WTC11 (cell line): ENCODE data around the gene DBN1. TPM values are rescaled to one million over a fixed set of nuclear protein-coding genes. Genes with fewer than 3 reads are reported as not detected.

ENCODE experiments used
- ATAC-seq: fragments of 200-7000 bp; cut with Tn5 transposase; 2 replicates; pipeline ENCODE4 v1.10.0; 2021; ENCODE audit warnings: mild to moderate bottlenecking, moderate library complexity
- CTCF ChIA-PET: fragments of 300-600 bp; sonication (Branson Sonifier 250); formaldehyde crosslinking; loops from one replicate; lab custom pipeline; 2021; ENCODE audit warnings: antibody characterized with exemption; lab: Charles Lee
- POLR2A ChIA-PET: fragments of 350-600 bp; sonication (Branson Sonifier 250); formaldehyde crosslinking; loops from one replicate; lab custom pipeline; 2021; ENCODE audit warnings: antibody characterized with exemption; lab: Charles Lee
- DNase-seq: peaks from one replicate; pipeline ENCODE4 v3.0.0; 2021; ENCODE audit warnings: low spot score
- H3K27ac Mint-ChIP-seq: 2 replicates; pipeline ENCODE4 v1.8.0; 2021; ENCODE audit warnings: mixed read lengths
- H3K27me3 Mint-ChIP-seq: 2 replicates; pipeline ENCODE4 v1.8.0; 2021; ENCODE audit warnings: low read depth, mild to moderate bottlenecking, moderate library complexity, mixed read lengths
- H3K36me3 Mint-ChIP-seq: 2 replicates; pipeline ENCODE4 v1.8.0; 2021; ENCODE audit warnings: mixed read lengths
- H3K4me1 Mint-ChIP-seq: 2 replicates; pipeline ENCODE4 v1.8.0; 2022; ENCODE audit warnings: mixed read lengths
- H3K4me3 Mint-ChIP-seq: 2 replicates; pipeline ENCODE4 v1.8.0; 2021; ENCODE audit warnings: mild to moderate bottlenecking, moderate library complexity, mixed read lengths
- H3K9me3 Mint-ChIP-seq: 2 replicates; pipeline ENCODE4 v1.8.0; 2021; ENCODE audit warnings: mixed read lengths
- ESRRA ChIP-seq: sonication (generic); formaldehyde crosslinking; IDR thresholded peaks from 2 replicates; pipeline ENCODE4 v1.8.1; 2022; ENCODE audit warnings: mild to moderate bottlenecking, missing genetic modification reagents, borderline replicate concordance
- GRHL2 ChIP-seq: fragments of 250-450 bp; sonication (Bioruptor Pico); IDR thresholded peaks from 2 replicates; pipeline ENCODE4 v1.8.0; 2022; ENCODE audit warnings: mild to moderate bottlenecking, moderate library complexity; ENCODE audit not compliant: insufficient replicate concordance, severe bottlenecking
- JAZF1 ChIP-seq: fragments of 250-450 bp; sonication (Bioruptor Pico); IDR thresholded peaks from 2 replicates; pipeline ENCODE4 v1.9.0; 2021; ENCODE audit warnings: moderate library complexity, mild to moderate bottlenecking, inconsistent platforms
- NR3C1 ChIP-seq: sonication (generic); formaldehyde crosslinking; conservative IDR thresholded peaks from 2 replicates; pipeline ENCODE4 v1.8.1; 2023; ENCODE audit warnings: low read depth, mild to moderate bottlenecking, missing genetic modification reagents
- PRRX2 ChIP-seq: fragments of 250-450 bp; sonication (Bioruptor Pico); IDR thresholded peaks from 2 replicates; pipeline ENCODE4 v1.8.0; 2021; ENCODE audit warnings: mild to moderate bottlenecking
- SOX15 ChIP-seq: fragments of 250-450 bp; sonication (Bioruptor Pico); IDR thresholded peaks from 2 replicates; pipeline ENCODE4 v1.9.0; 2021; ENCODE audit warnings: mild to moderate bottlenecking
- ZNF423 ChIP-seq: fragments of 250-450 bp; sonication (Bioruptor Pico); IDR thresholded peaks from 2 replicates; pipeline ENCODE4 v2.1.2; 2022; ENCODE audit warnings: mild to moderate bottlenecking, moderate library complexity
- ZNF532 ChIP-seq: fragments of 250-450 bp; sonication (Bioruptor Pico); IDR thresholded peaks from 2 replicates; pipeline ENCODE4 v1.9.0; 2021; ENCODE audit warnings: mild to moderate bottlenecking, borderline replicate concordance
- total RNA-seq: library from RNA; stranded (reverse); gene quantifications from 3 replicates; pipeline ENCODE4 v1.2.3, GENCODE V29; 2021
- TF ChIP-seq, protein P1 (sequence below): fragments of 250-450 bp; sonication (Bioruptor Pico); IDR thresholded peaks from 2 replicates; pipeline ENCODE4 v2.1.2; 2022; ENCODE audit warnings: mild to moderate bottlenecking, moderate library complexity
- TF ChIP-seq, protein P2 (sequence below): sonication (generic); formaldehyde crosslinking; IDR thresholded peaks from 2 replicates; pipeline ENCODE4 v1.8.1; 2022; ENCODE audit warnings: missing genetic modification reagents, borderline replicate concordance
- TF ChIP-seq, protein P3 (sequence below): sonication (generic); formaldehyde crosslinking; IDR thresholded peaks from 2 replicates; pipeline ENCODE4 v1.8.1; 2023; ENCODE audit warnings: mild to moderate bottlenecking, moderate library complexity, missing genetic modification reagents
- TF ChIP-seq, protein P4 (sequence below): sonication (generic); formaldehyde crosslinking; IDR thresholded peaks from 2 replicates; pipeline ENCODE4 v1.8.1; 2022; ENCODE audit warnings: mild to moderate bottlenecking, missing genetic modification reagents, moderate library complexity, borderline replicate concordance

DBN1 gene
- total RNA-seq, 1 experiment from 2014 or later: 288 TPM

- TF ChIP-seq, protein P1, sequence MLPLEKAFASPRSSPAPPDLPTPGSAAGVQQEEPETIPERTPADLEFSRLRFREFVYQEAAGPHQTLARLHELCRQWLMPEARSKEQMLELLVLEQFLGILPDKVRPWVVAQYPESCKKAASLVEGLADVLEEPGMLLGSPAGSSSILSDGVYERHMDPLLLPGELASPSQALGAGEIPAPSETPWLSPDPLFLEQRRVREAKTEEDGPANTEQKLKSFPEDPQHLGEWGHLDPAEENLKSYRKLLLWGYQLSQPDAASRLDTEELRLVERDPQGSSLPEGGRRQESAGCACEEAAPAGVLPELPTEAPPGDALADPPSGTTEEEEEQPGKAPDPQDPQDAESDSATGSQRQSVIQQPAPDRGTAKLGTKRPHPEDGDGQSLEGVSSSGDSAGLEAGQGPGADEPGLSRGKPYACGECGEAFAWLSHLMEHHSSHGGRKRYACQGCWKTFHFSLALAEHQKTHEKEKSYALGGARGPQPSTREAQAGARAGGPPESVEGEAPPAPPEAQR (CRISPR knock-in tag): no peak
These were observed 46.8 kb upstream of the DBN1 start (continued) for GRCh38 chr5:177520271-177520670.

DNA sequence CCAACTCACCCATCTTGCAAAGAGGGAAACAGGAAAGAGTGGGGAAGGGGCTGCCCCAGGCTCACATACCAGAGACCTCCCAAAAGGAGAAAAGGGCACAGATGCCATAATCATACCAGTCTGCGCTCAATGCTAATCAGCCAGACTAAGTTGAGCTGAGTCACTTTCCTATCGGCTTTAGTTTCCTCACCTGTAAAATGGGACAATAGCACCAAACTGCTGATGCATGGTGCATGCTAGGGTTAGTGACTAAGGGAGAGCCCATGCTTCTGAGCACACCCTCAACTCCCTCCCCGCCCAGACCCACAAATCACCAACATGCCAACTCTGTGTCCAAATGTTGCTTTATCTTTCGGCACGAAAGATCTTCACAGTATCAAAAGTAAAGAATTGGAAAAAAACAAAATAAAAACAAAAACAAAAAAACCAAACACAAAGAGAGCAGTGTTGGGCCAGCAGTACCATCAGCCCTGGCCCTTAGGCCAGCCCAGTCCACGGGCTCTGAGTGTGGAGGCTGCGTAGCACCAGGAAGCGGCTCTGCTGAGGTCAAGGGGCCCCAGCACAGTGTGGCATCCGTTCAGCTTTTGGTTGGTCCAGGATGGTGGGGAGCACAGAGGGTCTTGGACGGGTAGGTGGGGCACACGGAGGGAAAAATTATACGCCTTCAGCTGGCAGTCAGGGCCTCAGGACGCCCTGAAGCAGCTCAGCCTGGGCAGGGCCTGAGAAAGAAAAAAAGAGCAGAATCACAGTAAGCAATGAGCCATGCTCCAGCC lies 46.2 kb upstream of the DBN1 start:
- H3K4me3 Mint-ChIP-seq: no peak overlapping the region
- DNase-seq: no peak
- peaks cover 47% of the 10 kb centered on the region for H3K36me3 Mint-ChIP-seq
- ChIA-PET CTCF (interaction anchor here (1.1 to 1.4 kb wide), 3 partner anchors 8 to 24 kb away, joined by 3 to 4 read pairs (median 3); no protein-coding TSS in a partner anchor), POLR2A (no interaction called here)
- TF ChIP-seq ZNF423 (no peak), ESRRA (CRISPR knock-in tag) (no peak), JAZF1 (no peak), GRHL2 (CRISPR knock-in tag) (no peak), PRRX2 (CRISPR knock-in tag) (no peak), ZNF532 (CRISPR knock-in tag) (no peak), NR3C1 (CRISPR knock-in tag) (no peak), SOX15 (CRISPR knock-in tag) (no peak)
- TF ChIP-seq, protein P2, sequence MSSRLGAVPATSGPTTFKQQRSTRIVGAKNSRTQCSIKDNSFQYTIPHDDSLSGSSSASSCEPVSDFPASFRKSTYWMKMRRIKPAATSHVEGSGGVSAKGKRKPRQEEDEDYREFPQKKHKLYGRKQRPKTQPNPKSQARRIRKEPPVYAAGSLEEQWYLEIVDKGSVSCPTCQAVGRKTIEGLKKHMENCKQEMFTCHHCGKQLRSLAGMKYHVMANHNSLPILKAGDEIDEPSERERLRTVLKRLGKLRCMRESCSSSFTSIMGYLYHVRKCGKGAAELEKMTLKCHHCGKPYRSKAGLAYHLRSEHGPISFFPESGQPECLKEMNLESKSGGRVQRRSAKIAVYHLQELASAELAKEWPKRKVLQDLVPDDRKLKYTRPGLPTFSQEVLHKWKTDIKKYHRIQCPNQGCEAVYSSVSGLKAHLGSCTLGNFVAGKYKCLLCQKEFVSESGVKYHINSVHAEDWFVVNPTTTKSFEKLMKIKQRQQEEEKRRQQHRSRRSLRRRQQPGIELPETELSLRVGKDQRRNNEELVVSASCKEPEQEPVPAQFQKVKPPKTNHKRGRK: no peak
- TF ChIP-seq, protein P3, sequence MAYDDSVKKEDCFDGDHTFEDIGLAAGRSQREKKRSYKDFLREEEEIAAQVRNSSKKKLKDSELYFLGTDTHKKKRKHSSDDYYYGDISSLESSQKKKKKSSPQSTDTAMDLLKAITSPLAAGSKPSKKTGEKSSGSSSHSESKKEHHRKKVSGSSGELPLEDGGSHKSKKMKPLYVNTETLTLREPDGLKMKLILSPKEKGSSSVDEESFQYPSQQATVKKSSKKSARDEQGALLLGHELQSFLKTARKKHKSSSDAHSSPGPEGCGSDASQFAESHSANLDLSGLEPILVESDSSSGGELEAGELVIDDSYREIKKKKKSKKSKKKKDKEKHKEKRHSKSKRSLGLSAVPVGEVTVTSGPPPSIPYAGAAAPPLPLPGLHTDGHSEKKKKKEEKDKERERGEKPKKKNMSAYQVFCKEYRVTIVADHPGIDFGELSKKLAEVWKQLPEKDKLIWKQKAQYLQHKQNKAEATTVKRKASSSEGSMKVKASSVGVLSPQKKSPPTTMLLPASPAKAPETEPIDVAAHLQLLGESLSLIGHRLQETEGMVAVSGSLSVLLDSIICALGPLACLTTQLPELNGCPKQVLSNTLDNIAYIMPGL (CRISPR knock-in tag): no peak
- TF ChIP-seq, protein P4, sequence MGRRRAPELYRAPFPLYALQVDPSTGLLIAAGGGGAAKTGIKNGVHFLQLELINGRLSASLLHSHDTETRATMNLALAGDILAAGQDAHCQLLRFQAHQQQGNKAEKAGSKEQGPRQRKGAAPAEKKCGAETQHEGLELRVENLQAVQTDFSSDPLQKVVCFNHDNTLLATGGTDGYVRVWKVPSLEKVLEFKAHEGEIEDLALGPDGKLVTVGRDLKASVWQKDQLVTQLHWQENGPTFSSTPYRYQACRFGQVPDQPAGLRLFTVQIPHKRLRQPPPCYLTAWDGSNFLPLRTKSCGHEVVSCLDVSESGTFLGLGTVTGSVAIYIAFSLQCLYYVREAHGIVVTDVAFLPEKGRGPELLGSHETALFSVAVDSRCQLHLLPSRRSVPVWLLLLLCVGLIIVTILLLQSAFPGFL (CRISPR knock-in tag): no peak
- no peak for ATAC-seq
- no peak overlapping the region for H3K27ac Mint-ChIP-seq
- no peaks in the 10 kb centered on the region for H3K9me3 Mint-ChIP-seq
- peaks cover 4% of the 10 kb centered on the region; the same call in 1 of the 2 replicates for H3K27me3 Mint-ChIP-seq
- peaks cover 14% of the 10 kb centered on the region for H3K4me1 Mint-ChIP-seq
